ENCODE measurements around the gene SCARB1.
"Not testable (repeated sequence)": the region's sequence is repeated elsewhere in the genome, so short reads cannot be mapped to it uniquely, and the experiment has no call there.

SCARB1 gene

GRCh38 chr12:124863416-124864325 lies at the start of gene SCARB1:
Gene SCARB1 (minus strand): TSS chr12:124863864. CDS start chr12:124863720, 144 bp downstream.
- peak; percentile 82 for DNase-seq

DNA sequence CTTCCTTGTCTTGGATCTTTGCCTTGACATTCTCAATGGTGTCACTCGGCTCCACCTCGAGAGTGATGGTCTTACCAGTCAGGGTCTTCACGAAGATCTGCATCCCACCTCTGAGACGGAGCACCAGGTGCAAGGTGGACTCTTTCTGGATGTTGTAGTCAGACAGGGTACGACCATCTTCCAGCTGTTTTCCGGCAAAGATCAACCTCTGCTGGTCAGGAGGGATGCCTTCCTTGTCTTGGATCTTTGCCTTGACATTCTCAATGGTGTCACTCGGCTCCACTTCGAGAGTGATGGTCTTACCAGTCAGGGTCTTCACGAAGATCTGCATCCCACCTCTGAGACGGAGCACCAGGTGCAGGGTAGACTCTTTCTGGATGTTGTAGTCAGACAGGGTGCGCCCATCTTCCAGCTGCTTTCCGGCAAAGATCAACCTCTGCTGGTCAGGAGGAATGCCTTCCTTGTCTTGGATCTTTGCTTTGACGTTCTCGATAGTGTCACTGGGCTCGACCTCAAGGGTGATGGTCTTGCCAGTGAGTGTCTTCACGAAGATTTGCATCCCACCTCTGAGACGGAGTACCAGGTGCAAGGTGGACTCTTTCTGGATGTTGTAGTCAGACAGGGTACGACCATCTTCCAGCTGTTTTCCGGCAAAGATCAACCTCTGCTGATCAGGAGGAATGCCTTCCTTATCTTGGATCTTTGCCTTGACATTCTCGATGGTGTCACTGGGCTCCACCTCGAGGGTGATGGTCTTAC lies 49.0 kb upstream of the SCARB1 start:
- DNase-seq, result not testable (repeated sequence)

- DNase-seq, result not testable (repeated sequence)
Measured at GRCh38 chr12:124911521-124911920, 47.9 kb upstream of the SCARB1 start.

DNA sequence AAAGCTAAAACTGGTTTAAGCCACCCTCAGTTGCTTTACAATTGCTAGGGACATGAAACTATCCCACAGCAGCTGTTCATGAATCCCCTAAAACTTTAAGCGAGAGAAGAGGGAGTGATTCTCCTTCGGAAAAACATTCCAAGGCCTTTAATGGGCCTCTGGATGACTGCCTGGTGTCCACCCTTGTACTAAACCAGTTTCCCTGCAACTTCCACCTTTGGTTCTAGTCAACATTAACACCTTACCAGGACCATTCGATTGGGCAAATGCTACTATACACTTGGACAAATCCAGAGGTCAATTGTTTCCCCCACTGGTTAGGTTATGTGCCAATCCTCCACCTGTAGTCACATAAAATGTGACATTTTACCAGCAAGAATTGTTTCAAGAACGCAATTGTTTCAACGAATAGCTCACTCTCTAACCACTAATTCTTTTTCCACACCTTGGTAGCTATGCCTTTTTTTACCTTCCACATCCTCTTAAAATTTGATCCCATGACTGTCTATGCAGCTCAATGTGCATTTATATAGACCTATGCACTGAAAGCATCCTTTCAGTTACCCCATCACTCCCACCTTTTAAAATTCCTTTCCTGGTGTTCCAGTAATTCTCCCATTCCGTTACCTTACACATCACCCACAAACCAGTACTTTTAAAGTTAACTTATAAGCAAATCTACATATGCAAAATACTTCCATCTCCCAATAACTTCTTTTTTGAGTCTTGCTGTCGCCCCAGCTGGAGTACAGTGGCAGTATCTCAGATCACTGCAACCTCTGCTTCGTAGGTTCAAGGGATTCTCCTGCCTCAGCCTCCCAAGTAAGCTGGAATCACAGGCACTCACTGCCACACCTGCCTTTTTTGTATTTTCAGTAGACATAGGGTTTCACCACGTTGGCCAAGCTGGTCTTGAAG lies 47.2 kb upstream of the SCARB1 start:
- DNase-seq, result no peak

GRCh38 chr12:124909831-124910560 lies 46.3 kb upstream of the SCARB1 start:
- no peak for DNase-seq

DNA sequence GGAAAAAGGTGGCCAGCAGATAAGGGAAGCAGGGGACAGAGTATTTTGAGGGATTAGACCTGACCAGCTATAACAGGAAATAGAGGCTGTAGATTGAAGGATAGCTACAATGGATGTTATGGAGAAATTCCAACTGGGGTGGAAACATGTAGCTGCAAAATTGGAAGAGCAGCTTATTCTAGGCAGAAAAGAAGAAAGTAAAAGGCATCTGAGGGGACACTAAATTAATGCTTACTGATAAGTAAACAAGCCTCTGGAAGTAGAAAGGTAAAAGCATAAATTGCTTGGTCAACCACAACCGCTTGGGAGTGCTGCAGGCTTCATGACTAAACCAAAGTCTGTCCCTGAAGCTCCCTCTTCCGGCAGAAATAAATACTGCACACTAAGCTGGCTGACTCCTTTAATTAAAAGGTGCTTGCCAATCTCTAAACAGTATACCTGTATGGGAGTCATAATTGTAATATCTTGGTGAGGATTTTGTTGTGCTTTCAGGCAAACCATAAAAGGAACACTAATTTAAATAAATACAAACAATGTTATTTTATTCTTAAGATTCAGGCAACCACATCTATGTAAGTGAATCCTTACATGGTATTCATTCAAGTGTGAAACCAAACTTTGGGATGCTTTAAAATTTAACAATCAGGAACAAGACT lies 43.1 kb upstream of the SCARB1 start:
- DNase-seq, result peak; percentile 75

- no peak for DNase-seq
Measured at GRCh38 chr12:124904306-124905098, 40.8 kb upstream of the SCARB1 start.

DNA sequence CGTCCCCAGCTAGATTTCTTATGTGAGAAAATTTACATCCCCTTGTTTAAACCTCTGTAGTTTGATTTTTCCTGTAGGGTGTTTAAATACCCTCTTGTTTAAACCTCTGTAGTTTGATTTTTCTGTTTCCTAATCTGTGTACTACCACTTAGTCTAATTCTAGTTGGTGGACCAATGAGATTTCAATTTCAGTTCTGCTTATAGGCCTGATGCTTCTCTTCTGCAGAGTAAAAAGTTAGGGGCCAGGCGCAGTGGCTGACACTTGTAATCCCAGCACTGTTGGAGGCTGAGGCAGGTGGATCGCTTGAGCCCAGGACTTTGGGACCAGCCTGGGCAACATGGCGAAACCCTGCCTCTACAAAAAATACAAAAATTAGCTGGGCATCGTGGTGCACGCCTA lies 39.3 kb upstream of the SCARB1 start:
- DNase-seq, result no peak

DNA sequence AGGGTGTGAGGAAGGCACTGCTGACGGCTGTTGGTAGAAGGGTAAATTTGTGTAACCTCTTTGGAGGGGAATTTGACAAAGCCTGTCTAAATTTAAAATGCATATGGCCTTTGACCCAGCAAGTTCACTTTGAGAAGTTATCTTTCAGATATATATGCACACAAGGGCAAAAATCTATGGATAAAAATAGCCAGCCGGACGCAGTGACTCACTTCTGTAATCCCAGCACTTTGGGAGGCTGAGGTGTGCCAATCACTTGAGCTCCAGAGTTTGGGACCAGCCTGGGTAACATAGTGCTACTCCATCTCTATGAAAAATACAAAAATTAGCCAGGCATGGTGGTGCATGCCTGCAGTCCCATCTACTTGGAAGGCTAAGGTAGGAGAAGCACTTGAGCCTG lies 37.3 kb upstream of the SCARB1 start:
- DNase-seq, result no peak

GRCh38 chr12:124900345-124900795 lies 36.7 kb upstream of the SCARB1 start:
- not testable (repeated sequence) for DNase-seq

GRCh38 chr12:124898923-124899294 lies 35.2 kb upstream of the SCARB1 start:
- no peak for DNase-seq

- DNase-seq, result peak; percentile 49
Measured at GRCh38 chr12:124898200-124898922, 34.7 kb upstream of the SCARB1 start.

- DNase-seq, result no peak
Measured at GRCh38 chr12:124896461-124896860, 32.8 kb upstream of the SCARB1 start.

DNA sequence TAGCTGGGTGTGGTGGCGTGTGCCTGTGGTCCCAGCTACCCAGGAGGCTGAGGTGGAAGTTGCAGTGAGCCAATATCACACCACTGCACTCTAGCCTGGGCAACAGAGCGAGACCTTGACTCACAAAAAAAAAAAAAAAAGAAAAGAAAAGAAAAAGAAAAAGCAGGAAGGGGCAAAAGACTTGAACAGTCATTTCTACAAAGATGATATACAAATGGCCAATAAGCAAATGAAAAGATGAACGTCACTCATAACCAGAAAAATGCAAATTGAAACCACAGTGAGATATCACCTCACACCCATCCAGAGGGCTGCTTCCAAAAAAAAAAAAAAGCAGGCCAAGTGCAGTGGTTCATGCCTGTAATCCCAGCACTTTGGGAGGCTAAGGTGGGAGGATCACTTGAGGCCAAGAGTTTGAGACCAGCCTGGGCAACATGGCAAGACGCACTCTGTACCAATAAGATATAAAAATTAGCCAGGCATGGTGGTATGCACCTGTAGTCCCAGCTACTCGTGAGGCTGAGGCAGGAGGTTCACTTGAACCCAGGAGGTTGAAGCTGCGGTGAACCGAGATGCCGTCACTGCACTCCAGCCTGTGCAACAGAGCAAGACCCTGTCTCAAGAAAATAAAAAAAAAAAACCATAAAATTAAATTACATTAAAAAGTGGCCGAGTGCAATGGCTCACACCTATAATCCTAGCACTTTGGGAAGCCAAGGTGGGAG lies 30.3 kb upstream of the SCARB1 start:
- no peak for DNase-seq

- DNase-seq, result no peak
Measured at GRCh38 chr12:124888260-124888659, 24.6 kb upstream of the SCARB1 start.

DNA sequence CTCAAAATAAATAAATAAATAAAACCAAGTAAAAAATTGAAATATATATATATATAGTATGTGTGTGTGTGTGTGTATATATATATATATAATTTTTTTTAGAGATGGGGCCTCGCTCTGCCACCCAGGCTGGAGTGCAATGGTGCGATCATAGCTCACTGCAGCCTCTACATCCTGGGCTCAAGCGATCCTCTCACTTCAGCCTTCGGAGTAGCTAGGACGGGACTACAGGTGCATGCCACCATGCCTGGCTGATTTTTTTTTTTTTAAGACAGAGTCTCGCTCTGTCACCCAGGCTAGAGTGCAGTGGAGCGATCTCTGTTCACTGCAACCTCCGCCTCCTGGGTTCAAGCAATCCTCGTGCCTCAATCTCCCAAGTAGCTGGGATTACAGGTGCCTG lies 24.1 kb upstream of the SCARB1 start:
- not testable (repeated sequence) for DNase-seq

GRCh38 chr12:124884587-124885438 lies 21.1 kb upstream of the SCARB1 start:
- DNase-seq, result no peak

Data from stimulated activated CD4-positive, alpha-beta T cell treated with anti-CD3 and anti-CD28 coated beads, Interleukin-12 subunit alpha, Interleukin-12 subunit beta, amount 100 ng/mL, for 4 hours (primary cell).